PC-9 (cell line): ENCODE data around the gene BRCA1. TPM values are rescaled to one million over a fixed set of nuclear protein-coding genes. Genes with fewer than 3 reads are reported as not detected.

Source experiments
- total RNA-seq: library from RNA; stranded (reverse); gene quantifications from 2 replicates; pipeline ENCODE4 v1.2.3, GENCODE V29; 2021

Gene BRCA1
- total RNA-seq, 1 experiment from 2014 or later = 52.0 TPM

Other genes with a start within 250 kb of the BRCA1 start
- gene G6PC1, start 224.6 kb downstream of the BRCA1 start, total RNA-seq = not detected in 2 replicates
- 32.6 and 35.4 TPM in 2 replicates for gene AARSD1, start 160.9 kb downstream of the BRCA1 start, total RNA-seq
- 0.70 and 1.3 TPM in 2 replicates for gene PTGES3L, start 145.3 kb downstream of the BRCA1 start, total RNA-seq
- 12.7 and 13.8 TPM in 2 replicates for gene RUNDC1, start 144.8 kb downstream of the BRCA1 start, total RNA-seq
- 593 and 950 TPM in 2 replicates for gene RPL27, start 126.9 kb downstream of the BRCA1 start, total RNA-seq
- 19.7 and 22.1 TPM in 2 replicates for gene IFI35, start 118.6 kb downstream of the BRCA1 start, total RNA-seq
- gene VAT1, start 103.0 kb downstream of the BRCA1 start, total RNA-seq = 212 and 220 TPM in 2 replicates
- 0.26 and 0.43 TPM in 2 replicates for gene RND2, start 100.1 kb downstream of the BRCA1 start, total RNA-seq
- gene NBR1, start 45.9 kb upstream of the BRCA1 start, total RNA-seq = 80.5 and 93.7 TPM in 2 replicates
- gene TMEM106A, start 86.5 kb upstream of the BRCA1 start, total RNA-seq = 8.3 and 8.6 TPM in 2 replicates
- gene CCDC200, start 103.3 kb upstream of the BRCA1 start, total RNA-seq = not detected in 2 replicates
- gene RNU2-1, start 108.6 kb upstream of the BRCA1 start, total RNA-seq = 4,274 and 6,356 TPM in 2 replicates